ENCODE measurements around the gene PTPRD.
"Not testable (repeated sequence)": the region's sequence is repeated elsewhere in the genome, so short reads cannot be mapped to it uniquely, and the experiment has no call there.

Gene PTPRD

GRCh38 chr9:9091387-9091786 lies 1521.4 kb downstream of the PTPRD start:
- H3K4me3 ChIP-seq (ENCODE audit: low read depth, low read length): no peak overlapping the region
- no peak for DNase-seq (ENCODE audit: low read depth)
- no peak for TF ChIP-seq CTCF (IDR thresholded peaks at IDR 0.05; ENCODE audit: insufficient read depth, low read depth, low read length, missing control alignments)

GRCh38 chr9:9079473-9079872 lies 1533.3 kb downstream of the PTPRD start:
- H3K4me3 ChIP-seq (ENCODE audit: low read depth, low read length): no peak overlapping the region
- no peak for TF ChIP-seq CTCF (IDR thresholded peaks at IDR 0.05; ENCODE audit: insufficient read depth, low read depth, low read length, missing control alignments)
- no peak for DNase-seq (ENCODE audit: low read depth)

GRCh38 chr9:9078301-9078700 lies 1534.5 kb downstream of the PTPRD start:
- no peak for DNase-seq (ENCODE audit: low read depth)
- no peak for TF ChIP-seq CTCF (IDR thresholded peaks at IDR 0.05; ENCODE audit: insufficient read depth, low read depth, low read length, missing control alignments)
- no peak overlapping the region for H3K4me3 ChIP-seq (ENCODE audit: low read depth, low read length)

GRCh38 chr9:9061627-9062026 lies 1551.2 kb downstream of the PTPRD start:
- TF ChIP-seq CTCF (IDR thresholded peaks at IDR 0.05; ENCODE audit: insufficient read depth, low read depth, low read length, missing control alignments): no peak
- no peak for DNase-seq (ENCODE audit: low read depth)
- no peak overlapping the region for H3K4me3 ChIP-seq (ENCODE audit: low read depth, low read length)

GRCh38 chr9:9054354-9054992 lies 1558.3 kb downstream of the PTPRD start:
- no peak for DNase-seq (ENCODE audit: low read depth)
- TF ChIP-seq CTCF (IDR thresholded peaks at IDR 0.05; ENCODE audit: insufficient read depth, low read depth, low read length, missing control alignments): no peak
- H3K4me3 ChIP-seq (ENCODE audit: low read depth, low read length): no peak overlapping the region

GRCh38 chr9:9045572-9045971 lies 1567.2 kb downstream of the PTPRD start:
- no peak overlapping the region for H3K4me3 ChIP-seq (ENCODE audit: low read depth, low read length)
- no peak for TF ChIP-seq CTCF (IDR thresholded peaks at IDR 0.05; ENCODE audit: insufficient read depth, low read depth, low read length, missing control alignments)
- no peak for DNase-seq (ENCODE audit: low read depth)

- no peak for DNase-seq (ENCODE audit: low read depth)
- no peak overlapping the region for H3K4me3 ChIP-seq (ENCODE audit: low read depth, low read length)
- TF ChIP-seq CTCF (IDR thresholded peaks at IDR 0.05; ENCODE audit: insufficient read depth, low read depth, low read length, missing control alignments): no peak
These were observed 1567.7 kb downstream of the PTPRD start for GRCh38 chr9:9045072-9045471.

GRCh38 chr9:9043788-9044187 lies 1569.0 kb downstream of the PTPRD start:
- not testable (repeated sequence) for H3K4me3 ChIP-seq (ENCODE audit: low read depth, low read length); DNase-seq (ENCODE audit: low read depth)
